ENCODE results near the gene SLC41A1.

DNA sequence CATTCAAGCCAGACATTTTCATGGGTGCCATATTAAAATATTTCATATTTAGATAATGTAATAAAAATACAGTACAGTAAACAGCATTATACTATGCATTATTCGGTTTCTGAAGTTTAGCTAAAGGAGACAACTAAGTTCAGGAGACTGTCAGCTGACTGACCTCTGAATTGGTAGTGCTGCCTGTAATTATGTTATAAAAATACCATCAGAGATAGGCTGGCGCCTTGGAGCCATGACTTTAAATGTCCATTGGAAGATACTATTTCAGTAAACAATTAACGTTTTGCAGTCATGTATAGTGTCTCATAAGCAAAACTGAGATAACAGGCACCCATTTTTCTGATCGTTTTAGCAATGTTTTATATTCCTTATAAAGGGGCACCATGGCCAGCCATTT, 26.4 kb downstream of the SLC41A1 start:
- TF ChIP-seq CTCF (IDR thresholded peaks at IDR 0.05; ENCODE audit: insufficient read depth, low read depth, low read length) (no peak), EZH2 (IDR thresholded peaks at IDR 0.05; ENCODE audit: insufficient read depth, low read length) (no peak)
